B cell (primary cell): ENCODE measurements around the gene GNG2. TPM values are rescaled to one million over a fixed set of nuclear protein-coding genes. Genes with fewer than 3 reads are reported as not detected.

Experiments
- ATAC-seq: fragments of 200-7000 bp; cut with Tn5 transposase; one replicate; pipeline ENCODE4 v1.10.0; 2021; ENCODE audit warnings: low read depth, mild to moderate bottlenecking, moderate number of reproducible peaks, moderate library complexity
- CTCF ChIA-PET: fragments of 350-600 bp; sonication (Branson Sonifier 250); formaldehyde crosslinking; loops from one replicate; lab custom pipeline; 2021; ENCODE audit warnings: antibody characterized with exemption, inconsistent platforms; lab: Charles Lee
- POLR2A ChIA-PET: fragments of 350-600 bp; sonication (Branson Sonifier 250); formaldehyde crosslinking; loops from one replicate; lab custom pipeline; 2021; ENCODE audit warnings: antibody characterized with exemption; lab: Charles Lee
- DNase-seq: peaks from one replicate; pipeline ENCODE4 v3.0.0; 2013
- H2AFZ ChIP-seq: 2 replicates; pipeline ENCODE4 v1.6.1; 2012; ENCODE audit warnings: mild to moderate bottlenecking, low read depth, low read length; ENCODE audit not compliant: insufficient read depth, poor library complexity, severe bottlenecking
- H3K27ac ChIP-seq, 2 donors: 1 replicate in 1 of 2; 2 replicates in 1 of 2; pipeline ENCODE4 v1.5.1; 2012 to 2013; ENCODE audit warnings: low read length in 2 of 2, mild to moderate bottlenecking in 2 of 2, moderate library complexity in 1 of 2
- H3K27me3 ChIP-seq, 4 experiments: fragments of 200-600 bp in 1 of 4; sonication (generic) in 1 of 4; replicated peaks in 1 of 4; 1 replicate in 2 of 4; 2 replicates in 2 of 4; pipeline versions ENCODE4 v1.6.1 to v1.7.0; 2013 to 2016; ENCODE audit warnings: low read length in 3 of 4, mild to moderate bottlenecking in 2 of 4, mixed read lengths in 1 of 4, moderate library complexity in 1 of 4; ENCODE audit not compliant: insufficient read depth in 4 of 4, control insufficient read depth in 3 of 4; ENCODE audit errors: control extremely low read depth in 1 of 4
- H3K36me3 ChIP-seq, 2 experiments: replicated peaks in 1 of 2; 1 replicate in 1 of 2; 2 replicates in 1 of 2; pipeline versions ENCODE4 v1.6.1 to v1.7.1; 2013; ENCODE audit warnings: low read length in 1 of 2; ENCODE audit not compliant: insufficient read depth in 2 of 2, control insufficient read depth in 1 of 2; ENCODE audit errors: control extremely low read depth in 1 of 2, extremely low read depth in 1 of 2
- H3K4me1 ChIP-seq, 2 donors: fragments of 200-600 bp in 1 of 2; sonication (generic) in 1 of 2; 1 replicate in 1 of 2; 2 replicates in 1 of 2; pipeline versions ENCODE4 v1.5.1 to v1.6.1; 2013 to 2017; ENCODE audit warnings: low read length in 2 of 2; ENCODE audit not compliant: control insufficient read depth in 2 of 2, insufficient read depth in 2 of 2
- H3K4me2 ChIP-seq: replicated peaks from 2 replicates; pipeline ENCODE3; 2012; ENCODE audit warnings: mild to moderate bottlenecking, low read depth, low read length; ENCODE audit not compliant: poor library complexity, severe bottlenecking
- H3K4me3 ChIP-seq, 5 experiments: fragments of 200-600 bp in 1 of 5; sonication (generic) in 1 of 5; 1 replicate in 3 of 5; 2 replicates in 2 of 5; pipeline versions ENCODE4 v1.5.1 to v1.7.0; 2011 to 2016; ENCODE audit warnings: low read length in 4 of 5, mild to moderate bottlenecking in 4 of 5, low read depth in 2 of 5, control low read depth in 1 of 5, moderate library complexity in 1 of 5; ENCODE audit not compliant: insufficient read depth in 1 of 5; ENCODE audit errors: control extremely low read depth in 1 of 5, extremely low read depth in 1 of 5
- H3K79me2 ChIP-seq: fragments of 200-600 bp; sonication (generic); one replicate; pipeline ENCODE4 v1.6.0; 2016; ENCODE audit warnings: low read length; ENCODE audit not compliant: control insufficient read depth, insufficient read depth
- H3K9ac ChIP-seq: fragments of 200-600 bp; sonication (generic); 2 replicates; pipeline ENCODE4 v1.6.1; 2017; ENCODE audit warnings: mild to moderate bottlenecking, low read length, moderate library complexity
- H3K9me3 ChIP-seq, 3 donors: one replicate each; pipeline versions ENCODE4 v1.6.1 to v1.7.1; 2013; ENCODE audit warnings: low read length in 2 of 3; ENCODE audit not compliant: control insufficient read depth in 2 of 3, insufficient read depth in 1 of 3; ENCODE audit errors: control extremely low read depth in 1 of 3
- H4K20me1 ChIP-seq: 2 replicates; pipeline ENCODE4 v1.6.0; 2012; ENCODE audit warnings: mild to moderate bottlenecking, low read length; ENCODE audit not compliant: insufficient read depth, control insufficient read depth, poor library complexity, severe bottlenecking
- H3K27ac Mint-ChIP-seq: one replicate; pipeline ENCODE4 v1.8.0; 2021; ENCODE audit warnings: mixed read lengths
- H3K27me3 Mint-ChIP-seq: one replicate; pipeline ENCODE4 v1.8.0; 2021; ENCODE audit warnings: mixed read lengths
- H3K4me1 Mint-ChIP-seq: one replicate; pipeline ENCODE4 v1.8.0; 2021; ENCODE audit warnings: mixed read lengths
- H3K4me3 Mint-ChIP-seq: one replicate; pipeline ENCODE4 v1.8.0; 2021; ENCODE audit warnings: mixed read lengths
- H3K9me3 Mint-ChIP-seq: one replicate; pipeline ENCODE4 v1.8.0; 2022; ENCODE audit warnings: mixed read lengths; ENCODE audit not compliant: insufficient read depth
- EZH2 ChIP-seq: IDR thresholded peaks from 2 replicates; pipeline ENCODE4 v1.6.1; 2012; ENCODE audit warnings: borderline replicate concordance, low read depth, mild to moderate bottlenecking, moderate library complexity, low read length; ENCODE audit not compliant: insufficient read depth, poor library complexity, severe bottlenecking
- WGBS: methylation state at CpG from one replicate; pipeline ENCODE4 v1.1.5; 2013; ENCODE audit warnings: missing lambda C conversion rate; ENCODE audit not compliant: insufficient coverage; 5-methylcytosine and 5-hydroxymethylcytosine counted together
- intact Hi-C: fragments of 100-400 bp; cut with micrococcal nuclease; formaldehyde crosslinking; loops from one replicate; pipeline ENCODE4 v1.10.0; 2022
- polyA plus RNA-seq: library from polyadenylated mRNA; depleted of rRNA; stranded (reverse); fragments of >200 nt; gene quantifications from 2 replicates; pipeline ENCODE4 v1.2.3, GENCODE V29; 2012
- total RNA-seq, 2 donors: library from RNA; stranded (reverse); fragments of 120-200 nt in 1 of 2; gene quantifications; 1 replicate in 1 of 2; 2 replicates in 1 of 2; pipeline versions ENCODE4 v1.2.3 to v1.2.4, GENCODE V29; 2013 to 2022
- TF ChIP-seq, protein P1 (sequence below): fragments of 200-600 bp; IDR thresholded peaks from one replicate; pipeline ENCODE4 v1.8.0; 2022; ENCODE audit warnings: antibody characterized with exemption, mild to moderate bottlenecking

Gene GNG2
- total and polyA plus RNA-seq, 2 donors (not counting 1 experiment from before 2014, with no cell fraction given) = 21.9 to 57.6 TPM

DNA sequence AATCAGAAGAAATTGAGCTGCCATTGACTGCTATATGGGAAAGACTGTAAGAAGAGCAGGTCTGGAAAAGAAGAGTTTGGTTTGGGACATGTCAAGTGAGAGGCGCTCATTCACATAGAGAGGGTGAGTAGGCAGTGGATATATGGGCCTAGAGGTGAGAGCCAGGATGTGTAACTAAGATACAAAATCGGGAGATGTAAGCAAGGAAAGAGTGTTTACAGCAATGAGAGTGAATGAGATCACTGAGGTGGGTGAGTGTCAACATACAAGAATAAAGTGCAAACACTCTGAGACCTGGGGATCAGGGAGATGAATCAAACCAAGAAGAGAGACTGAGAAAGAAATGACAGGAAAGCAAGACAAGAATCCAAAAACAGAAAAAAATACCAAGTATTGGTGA is 70.9 kb downstream of the GNG2 start:
- Histone ChIP-seq H3K4me2 (no peak overlapping the region), H3K79me2 (peaks cover 64% of the 10 kb centered on the region), H2AFZ (no peak overlapping the region), H3K9me3 (no peaks in the 10 kb centered on the region), H3K27me3 (no peaks in the 10 kb centered on the region), H3K27ac (no peak overlapping the region), H4K20me1 (peaks cover 39% of the 10 kb centered on the region), H3K4me1 (peaks cover 5% of the 10 kb centered on the region in 2 donors), H3K9ac (no peak overlapping the region), H3K36me3 (peaks cover 1 to 9% of the 10 kb centered on the region in 2 experiments), H3K4me3 (no peak overlapping the region)
- no peaks in the 10 kb centered on the region for H3K27me3 Mint-ChIP-seq
- H3K27ac Mint-ChIP-seq = no peak overlapping the region
- intact Hi-C loops = no loop called here
- TF ChIP-seq, protein P1, sequence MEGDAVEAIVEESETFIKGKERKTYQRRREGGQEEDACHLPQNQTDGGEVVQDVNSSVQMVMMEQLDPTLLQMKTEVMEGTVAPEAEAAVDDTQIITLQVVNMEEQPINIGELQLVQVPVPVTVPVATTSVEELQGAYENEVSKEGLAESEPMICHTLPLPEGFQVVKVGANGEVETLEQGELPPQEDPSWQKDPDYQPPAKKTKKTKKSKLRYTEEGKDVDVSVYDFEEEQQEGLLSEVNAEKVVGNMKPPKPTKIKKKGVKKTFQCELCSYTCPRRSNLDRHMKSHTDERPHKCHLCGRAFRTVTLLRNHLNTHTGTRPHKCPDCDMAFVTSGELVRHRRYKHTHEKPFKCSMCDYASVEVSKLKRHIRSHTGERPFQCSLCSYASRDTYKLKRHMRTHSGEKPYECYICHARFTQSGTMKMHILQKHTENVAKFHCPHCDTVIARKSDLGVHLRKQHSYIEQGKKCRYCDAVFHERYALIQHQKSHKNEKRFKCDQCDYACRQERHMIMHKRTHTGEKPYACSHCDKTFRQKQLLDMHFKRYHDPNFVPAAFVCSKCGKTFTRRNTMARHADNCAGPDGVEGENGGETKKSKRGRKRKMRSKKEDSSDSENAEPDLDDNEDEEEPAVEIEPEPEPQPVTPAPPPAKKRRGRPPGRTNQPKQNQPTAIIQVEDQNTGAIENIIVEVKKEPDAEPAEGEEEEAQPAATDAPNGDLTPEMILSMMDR = no peak
- no peak for TF ChIP-seq EZH2
- peaks cover 32% of the 10 kb centered on the region for H3K4me1 Mint-ChIP-seq
- 93% methylated on average over 2 of the region's 2 CpGs for WGBS
- ChIA-PET POLR2A (no interaction called here), CTCF (no interaction called here)
- ATAC-seq (no peak), DNase-seq (no peak)
- no peak overlapping the region for H3K4me3 Mint-ChIP-seq
- no peaks in the 10 kb centered on the region for H3K9me3 Mint-ChIP-seq

DNA sequence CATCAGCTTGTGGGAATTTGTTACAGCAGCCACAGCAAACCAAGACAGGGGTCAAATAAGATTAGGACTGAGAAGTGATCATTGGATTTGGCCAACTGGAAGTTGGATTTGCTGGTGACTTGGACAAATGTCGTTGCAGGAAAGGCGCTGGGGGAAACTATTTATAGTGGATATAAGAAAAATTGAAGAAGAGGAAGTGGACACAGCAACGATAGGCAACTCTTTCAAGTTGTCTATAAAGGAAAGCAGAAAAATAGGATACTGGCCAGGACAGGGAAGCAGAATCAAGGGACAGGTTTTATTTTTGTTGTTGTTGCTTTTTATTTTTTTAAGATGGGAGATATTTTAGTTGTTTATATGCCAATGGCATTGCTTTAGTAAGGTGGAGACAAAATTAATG is 72.8 kb downstream of the GNG2 start:
- ChIA-PET POLR2A (no interaction called here), CTCF (interaction anchor here (0.7 kb wide), 1 partner anchor 22 kb away, joined by 6 read pairs; no protein-coding TSS in a partner anchor)
- Histone ChIP-seq H3K27ac (no peak overlapping the region), H3K79me2 (peaks cover 58% of the 10 kb centered on the region), H3K9ac (no peak overlapping the region), H3K36me3 (peaks cover 1 to 9% of the 10 kb centered on the region in 2 experiments), H3K27me3 (no peaks in the 10 kb centered on the region), H3K4me2 (no peak overlapping the region), H3K4me1 (peaks cover 5% of the 10 kb centered on the region in 2 donors), H2AFZ (no peak overlapping the region), H3K4me3 (no peak overlapping the region), H3K9me3 (no peaks in the 10 kb centered on the region), H4K20me1 (peaks cover 40% of the 10 kb centered on the region)
- H3K4me3 Mint-ChIP-seq = no peak overlapping the region
- peaks cover 35% of the 10 kb centered on the region for H3K4me1 Mint-ChIP-seq
- no peak for DNase-seq
- TF ChIP-seq, protein P1 = no peak
- no peak for TF ChIP-seq EZH2
- intact Hi-C loops = no loop called here
- H3K9me3 Mint-ChIP-seq = no peaks in the 10 kb centered on the region
- WGBS = 24% methylated on average over 3 of the region's 3 CpGs
- no peaks in the 10 kb centered on the region for H3K27me3 Mint-ChIP-seq
- H3K27ac Mint-ChIP-seq = no peak overlapping the region
- no peak for ATAC-seq
